ENCODE results near the gene RCAN2.
A peak's percentile ranks its signal among the peaks of the same experiment; 100 is the strongest.

RCAN2 gene

GRCh38 chr6:46491628-46492547 lies 639 bp upstream of the RCAN2 start:
- Histone ChIP-seq H3K27me3 (ENCODE audit: control insufficient read depth in 1 of 2, insufficient read depth in 2 of 2, low read length in 2 of 2) (peaks cover 0 to 20% of the 10 kb centered on the region in 2 donors), H3K36me3 (ENCODE audit: control insufficient read depth in 2 of 2, insufficient read depth in 2 of 2, low read length in 2 of 2) (no peaks in the 10 kb centered on the region), H3K9ac (ENCODE audit: low read length in 2 of 2) (peak overlapping the region; percentile 30 to 49), H3K4me3 (ENCODE audit: low read length in 2 of 2) (peak overlapping the region; percentile 67 to 79), H3K27ac (ENCODE audit: low read length) (peak overlapping the region; percentile 38), H3K9me3 (ENCODE audit: control insufficient read depth in 2 of 2, low read length in 2 of 2) (no peaks in the 10 kb centered on the region), H3K4me1 (ENCODE audit: control insufficient read depth, insufficient read depth, low read length) (peaks cover 10% of the 10 kb centered on the region)

DNA sequence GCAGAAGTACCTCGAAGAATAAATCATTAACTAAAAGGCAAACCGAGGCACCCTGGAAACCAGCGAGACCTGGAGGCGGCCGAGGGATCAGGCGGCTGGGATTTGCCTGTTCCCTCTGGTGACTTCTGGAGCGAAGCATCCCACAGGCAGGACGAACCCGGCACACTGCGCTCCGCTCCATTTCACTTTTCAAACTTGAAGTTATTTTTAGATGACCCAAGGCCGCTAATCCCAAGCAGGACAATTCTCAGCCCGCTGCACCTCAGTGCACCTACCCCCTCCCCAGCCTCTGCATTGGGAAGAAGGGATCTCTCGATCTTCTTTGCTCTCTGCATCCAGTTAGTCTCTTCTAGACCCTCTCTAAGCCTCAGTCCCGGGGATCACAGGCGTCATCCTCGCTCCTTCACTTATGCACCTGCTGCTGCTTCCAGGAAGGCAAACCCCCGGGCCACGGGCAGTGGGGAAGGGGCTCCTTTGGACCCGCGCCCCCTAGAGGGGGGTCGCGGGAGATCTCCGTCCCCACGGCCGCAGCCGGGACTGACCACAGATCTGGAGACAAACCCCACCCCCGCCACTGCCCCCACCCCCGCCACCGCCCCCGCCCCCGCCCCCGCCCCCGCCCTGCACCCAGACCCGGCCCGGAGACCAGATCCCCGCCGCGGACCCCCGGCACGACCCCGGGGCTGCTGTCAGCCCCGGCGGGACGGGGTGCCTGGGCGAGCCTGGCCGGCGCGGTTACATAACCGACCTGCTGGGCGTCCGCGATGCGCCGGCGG lies 636 bp downstream of the RCAN2 start:
- Histone ChIP-seq H3K9ac (ENCODE audit: low read length in 2 of 2) (peak overlapping the region; percentile 13 to 55), H3K27me3 (ENCODE audit: control insufficient read depth in 1 of 2, insufficient read depth in 2 of 2, low read length in 2 of 2) (peaks cover 0 to 20% of the 10 kb centered on the region in 2 donors), H3K4me1 (ENCODE audit: control insufficient read depth, insufficient read depth, low read length) (peaks cover 10% of the 10 kb centered on the region), H3K36me3 (ENCODE audit: control insufficient read depth in 2 of 2, insufficient read depth in 2 of 2, low read length in 2 of 2) (no peaks in the 10 kb centered on the region), H3K27ac (ENCODE audit: low read length) (no peak overlapping the region), H3K4me3 (ENCODE audit: low read length in 2 of 2) (peak overlapping the region; percentile 61 to 80), H3K9me3 (ENCODE audit: control insufficient read depth in 2 of 2, low read length in 2 of 2) (no peaks in the 10 kb centered on the region)

DNA sequence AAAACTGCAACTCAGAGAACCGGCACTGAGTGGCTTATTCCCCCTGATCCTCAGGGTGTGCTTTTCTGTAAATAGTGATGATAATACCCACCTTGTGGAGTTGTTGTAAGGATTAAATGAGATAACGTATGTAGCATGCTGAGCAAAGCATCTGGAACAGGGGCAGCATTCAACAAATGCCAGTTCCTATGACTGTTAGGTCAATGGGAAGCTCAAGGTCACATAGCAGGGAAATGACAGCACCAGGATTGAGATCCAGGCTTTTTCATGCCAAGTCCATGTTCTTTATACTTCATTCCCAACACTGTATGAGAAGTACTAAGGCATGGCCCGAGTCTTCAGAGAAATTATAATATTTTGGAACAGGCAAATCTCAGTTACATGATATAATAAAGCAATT lies 5.1 kb downstream of the RCAN2 start:
- H3K4me1 ChIP-seq (ENCODE audit: control insufficient read depth, insufficient read depth, low read length) = peaks cover 6% of the 10 kb centered on the region
- no peak overlapping the region for H3K4me3 ChIP-seq (ENCODE audit: low read length in 2 of 2)
- peaks cover 0 to 20% of the 10 kb centered on the region in 2 donors for H3K27me3 ChIP-seq (ENCODE audit: control insufficient read depth in 1 of 2, insufficient read depth in 2 of 2, low read length in 2 of 2)
- H3K36me3 ChIP-seq (ENCODE audit: control insufficient read depth in 2 of 2, insufficient read depth in 2 of 2, low read length in 2 of 2) = no peaks in the 10 kb centered on the region
- no peak overlapping the region for H3K27ac ChIP-seq (ENCODE audit: low read length)
- H3K9ac ChIP-seq (ENCODE audit: low read length in 2 of 2) = no peak overlapping the region
- H3K9me3 ChIP-seq (ENCODE audit: control insufficient read depth in 2 of 2, low read length in 2 of 2) = no peaks in the 10 kb centered on the region

GRCh38 chr6:46484081-46484820 lies 7.0 kb downstream of the RCAN2 start:
- Histone ChIP-seq H3K9ac (ENCODE audit: low read length in 2 of 2) (no peak overlapping the region), H3K4me3 (ENCODE audit: low read length in 2 of 2) (no peak overlapping the region), H3K9me3 (ENCODE audit: control insufficient read depth in 2 of 2, low read length in 2 of 2) (no peaks in the 10 kb centered on the region), H3K27me3 (ENCODE audit: control insufficient read depth in 1 of 2, insufficient read depth in 2 of 2, low read length in 2 of 2) (peaks cover 0 to 13% of the 10 kb centered on the region in 2 donors), H3K27ac (ENCODE audit: low read length) (no peak overlapping the region), H3K4me1 (ENCODE audit: control insufficient read depth, insufficient read depth, low read length) (no peaks in the 10 kb centered on the region), H3K36me3 (ENCODE audit: control insufficient read depth in 2 of 2, insufficient read depth in 2 of 2, low read length in 2 of 2) (no peaks in the 10 kb centered on the region)

GRCh38 chr6:46476301-46476700 lies 14.9 kb downstream of the RCAN2 start:
- no peaks in the 10 kb centered on the region for H3K27me3 ChIP-seq (ENCODE audit: control insufficient read depth in 1 of 2, insufficient read depth in 2 of 2, low read length in 2 of 2)
- H3K9ac ChIP-seq (ENCODE audit: low read length in 2 of 2) = no peak overlapping the region
- no peaks in the 10 kb centered on the region for H3K9me3 ChIP-seq (ENCODE audit: control insufficient read depth in 2 of 2, low read length in 2 of 2)
- no peak overlapping the region for H3K4me3 ChIP-seq (ENCODE audit: low read length in 2 of 2)
- H3K27ac ChIP-seq (ENCODE audit: low read length) = no peak overlapping the region
- no peaks in the 10 kb centered on the region for H3K36me3 ChIP-seq (ENCODE audit: control insufficient read depth in 2 of 2, insufficient read depth in 2 of 2, low read length in 2 of 2)
- no peaks in the 10 kb centered on the region for H3K4me1 ChIP-seq (ENCODE audit: control insufficient read depth, insufficient read depth, low read length)

DNA sequence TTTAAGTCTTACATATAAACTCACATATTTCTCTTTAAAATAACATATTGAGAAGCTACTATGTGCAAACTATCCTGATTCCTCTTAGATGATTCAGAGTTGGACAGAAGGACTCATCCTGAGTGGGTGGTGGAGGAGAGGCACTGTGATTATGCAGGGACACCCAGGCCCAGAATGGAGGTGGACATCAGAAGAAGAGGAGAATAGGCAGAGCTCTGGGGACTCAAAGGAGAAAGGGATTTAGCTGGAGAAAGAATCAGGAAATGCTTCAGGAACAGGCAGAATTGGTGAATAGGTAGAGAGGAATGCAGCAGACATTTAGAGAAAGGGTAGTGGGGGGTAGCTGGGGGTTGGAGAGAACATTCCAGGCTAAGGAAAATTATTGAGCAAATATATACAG lies 17.4 kb downstream of the RCAN2 start:
- H3K27ac ChIP-seq (ENCODE audit: low read length) = no peak overlapping the region
- no peaks in the 10 kb centered on the region for H3K9me3 ChIP-seq (ENCODE audit: control insufficient read depth in 2 of 2, low read length in 2 of 2)
- no peaks in the 10 kb centered on the region for H3K36me3 ChIP-seq (ENCODE audit: control insufficient read depth in 2 of 2, insufficient read depth in 2 of 2, low read length in 2 of 2)
- no peaks in the 10 kb centered on the region for H3K27me3 ChIP-seq (ENCODE audit: control insufficient read depth in 1 of 2, insufficient read depth in 2 of 2, low read length in 2 of 2)
- H3K4me1 ChIP-seq (ENCODE audit: control insufficient read depth, insufficient read depth, low read length) = no peaks in the 10 kb centered on the region
- H3K4me3 ChIP-seq (ENCODE audit: low read length in 2 of 2) = no peak overlapping the region
- H3K9ac ChIP-seq (ENCODE audit: low read length in 2 of 2) = no peak overlapping the region

DNA sequence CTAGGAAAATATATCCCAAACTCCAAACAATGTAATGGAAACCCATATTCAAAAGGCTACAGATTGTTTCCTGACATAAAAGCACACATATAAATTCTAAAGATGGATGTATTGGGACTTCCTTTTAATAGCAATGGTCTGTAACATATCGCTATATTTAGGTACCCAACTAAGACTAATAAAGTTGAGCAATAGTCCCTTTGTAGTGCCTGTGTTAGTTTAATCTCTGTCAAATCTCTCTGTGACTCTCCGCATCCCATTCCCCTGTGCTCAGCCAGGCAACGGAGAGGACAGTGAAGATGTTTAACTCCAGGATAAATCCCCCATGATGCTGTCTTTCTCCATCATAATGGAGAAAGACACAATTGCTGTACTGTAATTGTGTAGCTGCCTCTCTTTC lies 19.0 kb downstream of the RCAN2 start:
- H3K27ac ChIP-seq (ENCODE audit: low read length) = no peak overlapping the region
- H3K9ac ChIP-seq (ENCODE audit: low read length in 2 of 2) = no peak overlapping the region
- H3K4me1 ChIP-seq (ENCODE audit: control insufficient read depth, insufficient read depth, low read length) = no peaks in the 10 kb centered on the region
- no peak overlapping the region for H3K4me3 ChIP-seq (ENCODE audit: low read length in 2 of 2)
- no peaks in the 10 kb centered on the region for H3K9me3 ChIP-seq (ENCODE audit: control insufficient read depth in 2 of 2, low read length in 2 of 2)
- no peaks in the 10 kb centered on the region for H3K27me3 ChIP-seq (ENCODE audit: control insufficient read depth in 1 of 2, insufficient read depth in 2 of 2, low read length in 2 of 2)
- no peaks in the 10 kb centered on the region for H3K36me3 ChIP-seq (ENCODE audit: control insufficient read depth in 2 of 2, insufficient read depth in 2 of 2, low read length in 2 of 2)

DNA sequence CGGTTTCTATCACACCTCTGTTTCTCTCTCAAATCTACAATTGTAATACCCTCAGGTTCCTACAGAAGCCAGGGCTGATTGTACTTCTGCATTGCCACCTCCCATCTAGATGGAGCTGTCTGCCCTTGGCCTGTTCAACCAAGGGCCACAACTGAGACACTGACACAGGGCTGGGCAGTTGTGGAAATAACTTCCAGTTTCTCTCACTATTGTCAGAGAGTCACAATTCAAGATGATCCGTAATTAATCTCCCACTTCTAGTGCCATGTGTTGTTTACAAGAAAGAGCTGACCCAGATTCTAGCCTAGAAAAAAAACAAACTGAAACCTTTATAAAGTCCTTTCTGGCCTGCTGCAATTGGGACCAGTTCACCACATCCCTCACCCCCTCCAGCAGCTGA lies 22.2 kb downstream of the RCAN2 start:
- no peaks in the 10 kb centered on the region for H3K9me3 ChIP-seq (ENCODE audit: control insufficient read depth in 2 of 2, low read length in 2 of 2)
- no peaks in the 10 kb centered on the region for H3K36me3 ChIP-seq (ENCODE audit: control insufficient read depth in 2 of 2, insufficient read depth in 2 of 2, low read length in 2 of 2)
- no peak overlapping the region for H3K27ac ChIP-seq (ENCODE audit: low read length)
- H3K4me3 ChIP-seq (ENCODE audit: low read length in 2 of 2) = no peak overlapping the region
- no peaks in the 10 kb centered on the region for H3K27me3 ChIP-seq (ENCODE audit: control insufficient read depth in 1 of 2, insufficient read depth in 2 of 2, low read length in 2 of 2)
- no peak overlapping the region for H3K9ac ChIP-seq (ENCODE audit: low read length in 2 of 2)
- H3K4me1 ChIP-seq (ENCODE audit: control insufficient read depth, insufficient read depth, low read length) = no peaks in the 10 kb centered on the region

- Histone ChIP-seq H3K27me3 (ENCODE audit: control insufficient read depth in 1 of 2, insufficient read depth in 2 of 2, low read length in 2 of 2) (no peaks in the 10 kb centered on the region), H3K4me1 (ENCODE audit: control insufficient read depth, insufficient read depth, low read length) (no peaks in the 10 kb centered on the region), H3K36me3 (ENCODE audit: control insufficient read depth in 2 of 2, insufficient read depth in 2 of 2, low read length in 2 of 2) (no peaks in the 10 kb centered on the region), H3K4me3 (ENCODE audit: low read length in 2 of 2) (no peak overlapping the region), H3K27ac (ENCODE audit: low read length) (no peak overlapping the region), H3K9ac (ENCODE audit: low read length in 2 of 2) (no peak overlapping the region), H3K9me3 (ENCODE audit: control insufficient read depth in 2 of 2, low read length in 2 of 2) (no peaks in the 10 kb centered on the region)
Observed at GRCh38 chr6:46468403-46469010, 22.7 kb downstream of the RCAN2 start.

DNA sequence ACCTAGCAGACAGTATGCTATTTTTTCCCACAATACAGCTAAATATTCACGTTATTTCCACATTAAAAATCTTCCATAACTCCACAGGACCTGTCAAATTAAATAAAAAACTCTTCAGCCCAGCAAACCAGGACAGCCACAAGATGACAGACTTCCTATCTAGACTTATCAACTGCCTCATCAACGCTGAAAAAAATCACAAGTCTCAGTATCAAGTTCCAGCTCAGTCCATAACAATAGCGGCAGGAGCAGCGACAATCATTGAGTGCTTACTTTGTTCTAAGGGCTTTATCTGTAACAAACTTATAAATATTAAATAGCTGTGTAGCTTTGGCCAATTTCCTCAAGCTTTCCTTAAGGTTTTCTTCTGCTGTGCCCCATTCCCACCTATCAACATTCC lies 24.7 kb downstream of the RCAN2 start:
- no peak overlapping the region for H3K27ac ChIP-seq (ENCODE audit: low read length)
- no peaks in the 10 kb centered on the region for H3K9me3 ChIP-seq (ENCODE audit: control insufficient read depth in 2 of 2, low read length in 2 of 2)
- H3K36me3 ChIP-seq (ENCODE audit: control insufficient read depth in 2 of 2, insufficient read depth in 2 of 2, low read length in 2 of 2) = no peaks in the 10 kb centered on the region
- H3K4me1 ChIP-seq (ENCODE audit: control insufficient read depth, insufficient read depth, low read length) = no peaks in the 10 kb centered on the region
- no peaks in the 10 kb centered on the region for H3K27me3 ChIP-seq (ENCODE audit: control insufficient read depth in 1 of 2, insufficient read depth in 2 of 2, low read length in 2 of 2)
- H3K9ac ChIP-seq (ENCODE audit: low read length in 2 of 2) = no peak overlapping the region
- no peak overlapping the region for H3K4me3 ChIP-seq (ENCODE audit: low read length in 2 of 2)
